Measurements from ENCODE around the gene LDB3.
"Not testable (repeated sequence)": the region's sequence is repeated elsewhere in the genome, so short reads cannot be mapped to it uniquely, and the experiment has no call there.

Gene LDB3

GRCh38 chr10:86668297-86669165 is at the start of gene LDB3:
LDB3 (plus strand) TSS chr10:86668511; CDS start chr10:86668692, 181 bp downstream.
- no peak for DNase-seq (ENCODE audit: low read depth in 2 of 3, low spot score in 1 of 3)

GRCh38 chr10:86628311-86628710 is 40.0 kb upstream of the LDB3 start:
- no peak for DNase-seq (ENCODE audit: low read depth in 2 of 3, low spot score in 1 of 3)

GRCh38 chr10:86630079-86630478 is 38.2 kb upstream of the LDB3 start:
- DNase-seq (ENCODE audit: low read depth in 2 of 3, low spot score in 1 of 3) = no peak

GRCh38 chr10:86632009-86632800 is 36.1 kb upstream of the LDB3 start:
- no peak for DNase-seq (ENCODE audit: low read depth in 2 of 3, low spot score in 1 of 3)

GRCh38 chr10:86632951-86633350 is 35.4 kb upstream of the LDB3 start:
- no peak for DNase-seq (ENCODE audit: low read depth in 2 of 3, low spot score in 1 of 3)

- DNase-seq (ENCODE audit: low read depth in 2 of 3, low spot score in 1 of 3) = no peak
Measured at GRCh38 chr10:86635402-86635801, 32.9 kb upstream of the LDB3 start.

- no peak for DNase-seq (ENCODE audit: low read depth in 2 of 3, low spot score in 1 of 3)
Measured at GRCh38 chr10:86636311-86636710, 32.0 kb upstream of the LDB3 start.

- no peak for DNase-seq (ENCODE audit: low read depth in 2 of 3, low spot score in 1 of 3)
Measured at GRCh38 chr10:86642021-86642420, 26.3 kb upstream of the LDB3 start.

GRCh38 chr10:86642499-86642898 is 25.8 kb upstream of the LDB3 start:
- DNase-seq (ENCODE audit: low read depth in 2 of 3, low spot score in 1 of 3) = no peak

- DNase-seq (ENCODE audit: low read depth in 2 of 3, low spot score in 1 of 3) = peak in 1 of 3 donors; percentile 15
Measured at GRCh38 chr10:86644152-86644793, 24.0 kb upstream of the LDB3 start.

- no peak for DNase-seq (ENCODE audit: low read depth in 2 of 3, low spot score in 1 of 3)
Measured at GRCh38 chr10:86644794-86645445, 23.4 kb upstream of the LDB3 start.

- not testable (repeated sequence) for DNase-seq (ENCODE audit: low read depth in 2 of 3, low spot score in 1 of 3)
Measured at GRCh38 chr10:86645621-86646165, 22.6 kb upstream of the LDB3 start.

GRCh38 chr10:86646532-86646931 is 21.8 kb upstream of the LDB3 start:
- DNase-seq (ENCODE audit: low read depth in 2 of 3, low spot score in 1 of 3) = no peak

GRCh38 chr10:86646933-86647332 is 21.4 kb upstream of the LDB3 start:
- no peak for DNase-seq (ENCODE audit: low read depth in 2 of 3, low spot score in 1 of 3)

- DNase-seq (ENCODE audit: low read depth in 2 of 3, low spot score in 1 of 3) = no peak
Measured at GRCh38 chr10:86647773-86648703, 20.3 kb upstream of the LDB3 start.

- no peak for DNase-seq (ENCODE audit: low read depth in 2 of 3, low spot score in 1 of 3)
Measured at GRCh38 chr10:86648704-86649427, 19.4 kb upstream of the LDB3 start.

- DNase-seq (ENCODE audit: low read depth in 2 of 3, low spot score in 1 of 3) = no peak
Measured at GRCh38 chr10:86649471-86650150, 18.7 kb upstream of the LDB3 start.

GRCh38 chr10:86650151-86650550 is 18.2 kb upstream of the LDB3 start:
- no peak for DNase-seq (ENCODE audit: low read depth in 2 of 3, low spot score in 1 of 3)

All from stimulated activated CD4-positive, alpha-beta T cell treated with anti-CD3 and anti-CD28 coated beads, Interleukin-12 subunit alpha, Interleukin-12 subunit beta, amount 100 ng/mL, for 48 hours (primary cell).